Activated CD8-positive, alpha-beta T cell treated with anti-CD3 and anti-CD28 coated beads for 36 hours (primary cell): ENCODE data around the gene SLC38A2. TPM values are rescaled to one million over a fixed set of nuclear protein-coding genes. Genes with fewer than 3 reads are reported as not detected.

Source experiments
- ATAC-seq: fragments of 200-7000 bp; cut with Tn5 transposase; one replicate; pipeline ENCODE4 v1.10.0; 2021; ENCODE audit warnings: mild to moderate bottlenecking, moderate library complexity
- CTCF ChIA-PET: fragments of 350-600 bp; sonication (Branson Sonifier 250); formaldehyde crosslinking; loops from one replicate; lab custom pipeline; 2021; ENCODE audit warnings: antibody characterized with exemption; lab: Charles Lee
- POLR2A ChIA-PET: fragments of 350-600 bp; sonication (Branson Sonifier 250); formaldehyde crosslinking; loops from one replicate; lab custom pipeline; 2021; ENCODE audit warnings: antibody characterized with exemption; lab: Charles Lee
- DNase-seq: peaks from one replicate; pipeline ENCODE4 v3.0.0-alpha.2; 2020
- H3K27ac Mint-ChIP-seq: one replicate; pipeline ENCODE4 v1.8.0; 2021; ENCODE audit warnings: mild to moderate bottlenecking, mixed read lengths
- H3K27me3 Mint-ChIP-seq: one replicate; pipeline ENCODE4 v1.8.0; 2021; ENCODE audit warnings: mixed read lengths
- H3K36me3 Mint-ChIP-seq: one replicate; pipeline ENCODE4 v1.8.0; 2021; ENCODE audit warnings: low read depth, mixed read lengths
- H3K4me1 Mint-ChIP-seq: one replicate; pipeline ENCODE4 v1.8.0; 2021; ENCODE audit warnings: low read depth, mixed read lengths
- H3K4me3 Mint-ChIP-seq: one replicate; pipeline ENCODE4 v1.8.0; 2021; ENCODE audit warnings: mild to moderate bottlenecking, moderate library complexity, mixed read lengths
- H3K9me3 Mint-ChIP-seq: one replicate; pipeline ENCODE4 v1.8.0; 2021; ENCODE audit warnings: mixed read lengths
- intact Hi-C: fragments of 100-400 bp; cut with micrococcal nuclease; formaldehyde crosslinking; loops from one replicate; pipeline ENCODE4 v1.10.0; 2022
- total RNA-seq, 2 experiments: library from RNA; stranded (reverse); gene quantifications; one replicate each; pipeline ENCODE4 v1.2.3, GENCODE V29; 2021
- TF ChIP-seq, protein P1 (sequence below): fragments of 200-600 bp; IDR thresholded peaks from one replicate; pipeline ENCODE4 v1.8.0; 2022; ENCODE audit warnings: antibody characterized with exemption, mild to moderate bottlenecking

The SLC38A2 gene
- total RNA-seq, 2 experiments from 2014 or later = 216 to 219 TPM

GRCh38 chr12:46364777-46365580 lies 7.6 kb downstream of the SLC38A2 start:
- TF ChIP-seq, protein P1, sequence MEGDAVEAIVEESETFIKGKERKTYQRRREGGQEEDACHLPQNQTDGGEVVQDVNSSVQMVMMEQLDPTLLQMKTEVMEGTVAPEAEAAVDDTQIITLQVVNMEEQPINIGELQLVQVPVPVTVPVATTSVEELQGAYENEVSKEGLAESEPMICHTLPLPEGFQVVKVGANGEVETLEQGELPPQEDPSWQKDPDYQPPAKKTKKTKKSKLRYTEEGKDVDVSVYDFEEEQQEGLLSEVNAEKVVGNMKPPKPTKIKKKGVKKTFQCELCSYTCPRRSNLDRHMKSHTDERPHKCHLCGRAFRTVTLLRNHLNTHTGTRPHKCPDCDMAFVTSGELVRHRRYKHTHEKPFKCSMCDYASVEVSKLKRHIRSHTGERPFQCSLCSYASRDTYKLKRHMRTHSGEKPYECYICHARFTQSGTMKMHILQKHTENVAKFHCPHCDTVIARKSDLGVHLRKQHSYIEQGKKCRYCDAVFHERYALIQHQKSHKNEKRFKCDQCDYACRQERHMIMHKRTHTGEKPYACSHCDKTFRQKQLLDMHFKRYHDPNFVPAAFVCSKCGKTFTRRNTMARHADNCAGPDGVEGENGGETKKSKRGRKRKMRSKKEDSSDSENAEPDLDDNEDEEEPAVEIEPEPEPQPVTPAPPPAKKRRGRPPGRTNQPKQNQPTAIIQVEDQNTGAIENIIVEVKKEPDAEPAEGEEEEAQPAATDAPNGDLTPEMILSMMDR = no peak
- Mint-ChIP-seq H3K4me1 (peaks cover 87% of the 10 kb centered on the region), H3K27me3 (no peaks in the 10 kb centered on the region), H3K9me3 (no peaks in the 10 kb centered on the region), H3K4me3 (no peak overlapping the region), H3K36me3 (peaks cover 91% of the 10 kb centered on the region), H3K27ac (peak overlapping the region; percentile 80)
- POLR2A ChIA-PET = interaction anchor here (0.9 to 8.2 kb wide), 5 partner anchors 9 to 240 kb away, joined by 3 to 83 read pairs (median 4); no protein-coding TSS in a partner anchor
- ATAC-seq (no peak), DNase-seq (no peak)
- intact Hi-C loops = no loop called here
- CTCF ChIA-PET = interaction anchor here (1.0 kb wide), 1 partner anchor 9 kb away, joined by 3 read pairs; no protein-coding TSS in a partner anchor

DNA sequence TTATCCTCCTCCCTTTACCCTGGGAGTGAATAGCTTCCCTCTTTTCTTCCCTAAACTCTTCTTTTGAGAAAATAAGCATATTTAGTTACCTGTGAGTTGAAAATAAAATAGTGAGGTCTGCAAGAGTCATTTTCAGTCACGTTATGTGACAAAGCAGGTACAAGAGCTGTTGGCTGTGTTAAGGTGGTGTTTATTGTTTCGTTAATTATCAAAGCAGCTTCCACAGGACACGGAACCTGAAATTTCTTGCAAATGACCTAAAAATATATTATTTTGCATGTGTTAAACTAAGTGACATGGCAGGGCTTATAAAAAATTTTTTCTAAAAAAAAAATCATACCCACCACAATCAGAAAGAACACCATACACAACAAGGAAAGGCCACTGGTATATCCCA lies 8.3 kb downstream of the SLC38A2 start:
- no peak overlapping the region for H3K4me3 Mint-ChIP-seq
- H3K27me3 Mint-ChIP-seq = no peaks in the 10 kb centered on the region
- peak overlapping the region; percentile 32 for H3K27ac Mint-ChIP-seq
- TF ChIP-seq, protein P1 = no peak
- H3K9me3 Mint-ChIP-seq = no peaks in the 10 kb centered on the region
- intact Hi-C loops = no loop called here
- DNase-seq (no peak), ATAC-seq (no peak)
- H3K36me3 Mint-ChIP-seq = peaks cover 91% of the 10 kb centered on the region
- CTCF ChIA-PET = interaction anchor here (1.0 kb wide), 1 partner anchor 8 kb away, joined by 3 read pairs; no protein-coding TSS in a partner anchor
- POLR2A ChIA-PET = interaction anchor here (0.9 to 8.2 kb wide), 5 partner anchors 9 to 241 kb away, joined by 3 to 83 read pairs (median 3); no protein-coding TSS in a partner anchor
- peaks cover 85% of the 10 kb centered on the region for H3K4me1 Mint-ChIP-seq

- Mint-ChIP-seq H3K27me3 (no peaks in the 10 kb centered on the region), H3K36me3 (peaks cover 91% of the 10 kb centered on the region), H3K9me3 (no peaks in the 10 kb centered on the region), H3K27ac (peak overlapping the region; percentile 55), H3K4me1 (peaks cover 80% of the 10 kb centered on the region), H3K4me3 (no peak overlapping the region)
- no peak for ATAC-seq
- CTCF ChIA-PET = no interaction called here
- DNase-seq = no peak
- POLR2A ChIA-PET = interaction anchor here (0.9 to 2.3 kb wide), 6 partner anchors 8 to 242 kb away, joined by 3 to 22 read pairs (median 3); no protein-coding TSS in a partner anchor
- intact Hi-C loops = no loop called here
- TF ChIP-seq, protein P1 = no peak
Measured at GRCh38 chr12:46363582-46364299, 8.8 kb downstream of the SLC38A2 start.

- no peak for ATAC-seq
- Mint-ChIP-seq H3K27me3 (no peaks in the 10 kb centered on the region), H3K36me3 (peaks cover 87% of the 10 kb centered on the region), H3K4me1 (peaks cover 73% of the 10 kb centered on the region), H3K27ac (peak overlapping the region; percentile 66), H3K9me3 (no peaks in the 10 kb centered on the region), H3K4me3 (no peak overlapping the region)
- TF ChIP-seq, protein P1 = no peak
- ChIA-PET CTCF (no interaction called here), POLR2A (interaction anchor here (0.9 to 2.3 kb wide), 4 partner anchors 8 to 97 kb away, joined by 3 to 22 read pairs (median 4); no protein-coding TSS in a partner anchor)
- intact Hi-C loops = no loop called here
- no peak for DNase-seq
Measured at GRCh38 chr12:46362895-46363581, 9.5 kb downstream of the SLC38A2 start.
